Measurements from ENCODE around the gene PAIP2.
A peak's percentile ranks its signal among the peaks of the same experiment; 100 is the strongest.
"Not testable (repeated sequence)": the region's sequence is repeated elsewhere in the genome, so short reads cannot be mapped to it uniquely, and the experiment has no call there.

The PAIP2 gene

DNA sequence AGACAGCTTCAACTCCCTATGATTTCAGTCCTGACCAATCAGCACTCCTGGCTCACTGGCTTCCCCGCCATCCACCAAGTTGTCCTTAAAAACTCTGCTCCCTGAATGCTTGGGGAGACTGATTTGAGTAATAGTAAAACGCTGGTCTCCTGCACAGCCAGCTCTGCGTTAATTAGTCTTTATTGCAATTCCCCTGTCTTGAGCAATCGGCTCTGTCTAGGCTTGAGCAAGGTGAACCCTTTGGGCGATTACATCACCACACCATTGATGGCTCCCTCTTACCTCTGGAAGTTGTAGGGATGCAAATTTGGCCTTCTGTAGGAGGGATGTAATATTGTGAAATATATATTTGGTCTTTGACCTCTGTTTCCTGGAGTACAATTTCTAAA, 44.4 kb downstream of the PAIP2 start:
- no peak overlapping the region for H2AFZ ChIP-seq (ENCODE audit: low read length)
- no peaks in the 10 kb centered on the region; the same call in 1 of the 2 replicates for H3F3A ChIP-seq (ENCODE audit: insufficient read depth, low read length)
- no peaks in the 10 kb centered on the region for H3K9me3 ChIP-seq (ENCODE audit: low read length)
- no peaks in the 10 kb centered on the region for H4K20me1 ChIP-seq (ENCODE audit: insufficient read depth, low read length)
- H3K9me2 ChIP-seq (ENCODE audit: low read depth, low read length): no peaks in the 10 kb centered on the region
- H3K27me3 ChIP-seq (ENCODE audit: insufficient read depth, low read length): no peaks in the 10 kb centered on the region
- TF ChIP-seq EZH2 (IDR thresholded peaks at IDR 0.05; ENCODE audit: borderline replicate concordance, low read length): no peak
- TF ChIP-seq, protein P1, sequence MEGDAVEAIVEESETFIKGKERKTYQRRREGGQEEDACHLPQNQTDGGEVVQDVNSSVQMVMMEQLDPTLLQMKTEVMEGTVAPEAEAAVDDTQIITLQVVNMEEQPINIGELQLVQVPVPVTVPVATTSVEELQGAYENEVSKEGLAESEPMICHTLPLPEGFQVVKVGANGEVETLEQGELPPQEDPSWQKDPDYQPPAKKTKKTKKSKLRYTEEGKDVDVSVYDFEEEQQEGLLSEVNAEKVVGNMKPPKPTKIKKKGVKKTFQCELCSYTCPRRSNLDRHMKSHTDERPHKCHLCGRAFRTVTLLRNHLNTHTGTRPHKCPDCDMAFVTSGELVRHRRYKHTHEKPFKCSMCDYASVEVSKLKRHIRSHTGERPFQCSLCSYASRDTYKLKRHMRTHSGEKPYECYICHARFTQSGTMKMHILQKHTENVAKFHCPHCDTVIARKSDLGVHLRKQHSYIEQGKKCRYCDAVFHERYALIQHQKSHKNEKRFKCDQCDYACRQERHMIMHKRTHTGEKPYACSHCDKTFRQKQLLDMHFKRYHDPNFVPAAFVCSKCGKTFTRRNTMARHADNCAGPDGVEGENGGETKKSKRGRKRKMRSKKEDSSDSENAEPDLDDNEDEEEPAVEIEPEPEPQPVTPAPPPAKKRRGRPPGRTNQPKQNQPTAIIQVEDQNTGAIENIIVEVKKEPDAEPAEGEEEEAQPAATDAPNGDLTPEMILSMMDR (IDR thresholded peaks at IDR 0.05; ENCODE audit: low read length): no peak
- peaks cover 34% of the 10 kb centered on the region for H3K36me3 ChIP-seq (ENCODE audit: insufficient read depth, low read length)
- H3K27ac ChIP-seq (ENCODE audit: low read depth, low read length, poor library complexity, severe bottlenecking): peak overlapping the region; percentile 98
- peak overlapping the region; percentile 90 for H3K4me3 ChIP-seq (ENCODE audit: low read depth, low read length, poor library complexity, severe bottlenecking)
- H3K4me1 ChIP-seq (ENCODE audit: insufficient read depth, low read length, severe bottlenecking): peaks cover 77% of the 10 kb centered on the region
- no peaks in the 10 kb centered on the region for H3K79me2 ChIP-seq (ENCODE audit: insufficient read depth, low read length)
- peak overlapping the region; percentile 46; the same call in 1 of the 2 replicates for H3K9ac ChIP-seq (ENCODE audit: low read length)
- peak overlapping the region; percentile 88 for H3K4me2 ChIP-seq (ENCODE audit: low read length)

DNA sequence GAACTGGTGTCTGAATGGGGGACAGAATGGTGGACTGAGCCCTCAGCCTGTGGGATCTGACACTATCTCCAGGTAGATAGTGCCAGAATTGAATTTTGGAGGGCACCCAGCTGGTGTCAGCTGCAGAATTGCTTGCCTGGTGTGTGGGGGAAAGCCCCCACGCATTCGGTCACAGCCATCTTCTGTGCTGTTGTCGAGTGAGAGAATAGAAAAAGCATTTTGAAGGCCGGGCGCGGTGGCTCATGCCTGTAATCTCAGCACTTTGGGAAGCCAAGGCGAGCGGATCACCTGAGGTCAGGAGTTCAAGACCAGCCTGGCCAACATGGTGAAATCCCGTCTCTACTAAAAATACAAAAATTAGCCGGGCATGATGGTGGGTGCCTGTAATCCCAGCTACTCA, 45.3 kb downstream of the PAIP2 start:
- H3K4me3 ChIP-seq (ENCODE audit: low read depth, low read length, poor library complexity, severe bottlenecking): peak overlapping the region; percentile 90
- not testable (repeated sequence) for H2AFZ ChIP-seq (ENCODE audit: low read length); H3K79me2 ChIP-seq (ENCODE audit: insufficient read depth, low read length); H4K20me1 ChIP-seq (ENCODE audit: insufficient read depth, low read length); H3K9me3 ChIP-seq (ENCODE audit: low read length); H3K9me2 ChIP-seq (ENCODE audit: low read depth, low read length); H3K27me3 ChIP-seq (ENCODE audit: insufficient read depth, low read length); H3F3A ChIP-seq (ENCODE audit: insufficient read depth, low read length)
- peak overlapping the region; percentile 88 for H3K4me2 ChIP-seq (ENCODE audit: low read length)
- H3K36me3 ChIP-seq (ENCODE audit: insufficient read depth, low read length): peaks cover 34% of the 10 kb centered on the region
- peak overlapping the region; percentile 98 for H3K27ac ChIP-seq (ENCODE audit: low read depth, low read length, poor library complexity, severe bottlenecking)
- peak overlapping the region; percentile 97 for H3K9ac ChIP-seq (ENCODE audit: low read length)
- H3K4me1 ChIP-seq (ENCODE audit: insufficient read depth, low read length, severe bottlenecking): peaks cover 86% of the 10 kb centered on the region

DNA sequence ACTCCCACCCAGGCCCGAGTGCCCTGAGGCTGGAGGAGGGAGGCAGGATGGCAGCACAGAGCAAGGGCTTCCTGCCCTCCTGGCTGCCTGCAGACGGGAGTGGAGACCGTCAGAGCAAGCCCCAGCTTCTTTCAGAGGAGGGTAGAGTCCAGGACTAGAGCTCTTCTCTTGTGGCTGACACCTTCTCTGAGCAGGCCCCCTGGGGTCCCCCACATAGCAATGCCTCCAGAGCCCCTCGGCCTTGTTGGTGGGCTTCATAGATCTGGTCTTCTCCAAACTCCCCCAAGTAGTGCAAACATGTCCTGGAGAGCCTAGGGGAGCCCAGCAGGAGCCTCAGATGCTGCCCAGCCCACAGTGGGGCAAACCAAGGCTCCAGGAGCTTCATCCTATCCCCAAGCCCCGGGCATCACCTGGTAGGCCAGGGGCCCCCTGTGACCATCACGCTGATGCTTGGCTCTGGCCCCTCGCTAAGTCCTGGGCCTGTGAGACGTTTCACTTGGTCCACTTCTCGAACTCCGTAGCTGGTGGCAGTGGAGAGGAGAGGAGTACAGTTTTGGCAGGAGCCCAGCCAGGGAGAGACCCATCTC, 46.0 kb downstream of the PAIP2 start:
- Histone ChIP-seq H3K4me1 (ENCODE audit: insufficient read depth, low read length, severe bottlenecking) (peaks cover 86% of the 10 kb centered on the region), H4K20me1 (ENCODE audit: insufficient read depth, low read length) (no peaks in the 10 kb centered on the region), H3K9me2 (ENCODE audit: low read depth, low read length) (no peaks in the 10 kb centered on the region), H3K9me3 (ENCODE audit: low read length) (no peaks in the 10 kb centered on the region), H2AFZ (ENCODE audit: low read length) (no peak overlapping the region), H3K4me3 (ENCODE audit: low read depth, low read length, poor library complexity, severe bottlenecking) (peak overlapping the region; percentile 90), H3K27me3 (ENCODE audit: insufficient read depth, low read length) (no peaks in the 10 kb centered on the region), H3F3A (ENCODE audit: insufficient read depth, low read length) (no peaks in the 10 kb centered on the region; the same call in 1 of the 2 replicates), H3K4me2 (ENCODE audit: low read length) (peak overlapping the region; percentile 88), H3K79me2 (ENCODE audit: insufficient read depth, low read length) (no peaks in the 10 kb centered on the region), H3K36me3 (ENCODE audit: insufficient read depth, low read length) (peaks cover 34% of the 10 kb centered on the region), H3K9ac (ENCODE audit: low read length) (peak overlapping the region; percentile 97), H3K27ac (ENCODE audit: low read depth, low read length, poor library complexity, severe bottlenecking) (peak overlapping the region; percentile 98)
- TF ChIP-seq, protein P1 (IDR thresholded peaks at IDR 0.05; ENCODE audit: low read length): no peak
- no peak for TF ChIP-seq EZH2 (IDR thresholded peaks at IDR 0.05; ENCODE audit: borderline replicate concordance, low read length)
